HepG2 (cell line): ENCODE data around the gene IL1RAPL2.

Experiments
- ASH2L ChIP-seq: fragments of 300-600, 200-600 bp; sonication (generic); IDR thresholded peaks from 2 replicates; pipeline ENCODE4 v1.7.0; 2017; ENCODE audit warnings: low read depth, mild to moderate bottlenecking, moderate library complexity, mixed read lengths, low read length; ENCODE audit not compliant: insufficient read length
- CTCF ChIP-seq: sonication (generic); formaldehyde crosslinking; IDR thresholded peaks from 2 replicates; pipeline ENCODE4 v1.5.0; 2020; ENCODE audit warnings: mild to moderate bottlenecking, missing genetic modification reagents, moderate library complexity
- FOXO1 ChIP-seq: sonication (generic); formaldehyde crosslinking; IDR thresholded peaks from 2 replicates; pipeline ENCODE4 v1.4.0; 2020; ENCODE audit warnings: missing genetic modification reagents
- MAX ChIP-seq: IDR thresholded peaks from 2 replicates; pipeline ENCODE4 v1.6.1; 2012; ENCODE audit warnings: inconsistent platforms
- MEF2D ChIP-seq: sonication (generic); formaldehyde crosslinking; IDR thresholded peaks from 2 replicates; pipeline ENCODE4 v1.5.1; 2020; ENCODE audit warnings: mild to moderate bottlenecking, missing genetic modification reagents
- TMF1 ChIP-seq: sonication (generic); formaldehyde crosslinking; IDR thresholded peaks from 2 replicates; pipeline ENCODE4 v1.8.1; 2022; ENCODE audit warnings: low read depth, missing genetic modification reagents
- ZNF333 ChIP-seq: sonication (generic); formaldehyde crosslinking; IDR thresholded peaks from 2 replicates; pipeline ENCODE4 v1.4.0; 2020; ENCODE audit warnings: mild to moderate bottlenecking, missing genetic modification reagents, borderline replicate concordance
- ZNF672 ChIP-seq: sonication (generic); formaldehyde crosslinking; IDR thresholded peaks from 2 replicates; pipeline ENCODE4 v1.8.1; 2022; ENCODE audit warnings: missing genetic modification reagents
- ZNF703 ChIP-seq: sonication (generic); formaldehyde crosslinking; IDR thresholded peaks from 2 replicates; pipeline ENCODE4 v1.5.1; 2020; ENCODE audit warnings: missing genetic modification reagents, mild to moderate bottlenecking, moderate library complexity, borderline replicate concordance

DNA sequence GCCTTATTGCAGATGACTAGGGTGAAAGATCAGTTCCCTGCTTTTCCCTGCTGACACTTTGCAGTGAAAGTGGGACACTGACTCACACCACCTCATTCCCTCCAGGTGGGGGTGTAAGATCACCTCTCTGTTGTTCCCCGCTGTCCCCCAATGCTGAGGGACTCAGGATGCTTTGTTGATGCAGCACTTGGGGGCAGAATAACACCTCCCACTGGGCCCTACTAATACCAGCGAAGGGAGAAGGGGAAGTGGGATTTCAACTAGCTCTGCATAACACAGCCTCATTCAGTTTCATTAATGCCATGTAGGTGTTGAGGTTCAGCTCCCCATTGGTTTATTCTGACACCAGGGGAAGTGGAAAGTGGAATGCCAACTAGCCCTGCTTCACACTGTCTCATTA lies 43.6 kb upstream of the IL1RAPL2 start:
- TF ChIP-seq TMF1 (CRISPR knock-in tag) (no peak), ZNF333 (CRISPR knock-in tag) (no peak), MAX (no peak), FOXO1 (CRISPR knock-in tag) (no peak), ZNF703 (CRISPR knock-in tag) (no peak), ASH2L (no peak), CTCF (no peak), MEF2D (no peak), ZNF672 (CRISPR knock-in tag) (no peak)
